Suprapubic skin (tissue), 4 donors: Measurements from ENCODE around the gene PLOD2.

Experiments used
- EP300 ChIP-seq: sonication (generic); formaldehyde crosslinking; IDR thresholded peaks from one replicate; pipeline ENCODE4 v1.6.1; 2017; ENCODE audit warnings: antibody characterized with exemption
- POLR2A ChIP-seq, 2 donors: fragments of 450-650 bp; IDR thresholded peaks; one replicate each; pipeline ENCODE4 v1.6.1; 2017; ENCODE audit warnings: antibody characterized with exemption in 2 of 2, mild to moderate bottlenecking in 2 of 2, moderate library complexity in 2 of 2
- POLR2AphosphoS5 ChIP-seq, 3 donors: sonication (generic); formaldehyde crosslinking; IDR thresholded peaks; one replicate each; pipeline ENCODE4 v1.6.1; 2017; ENCODE audit warnings: antibody characterized with exemption in 3 of 3
- TF ChIP-seq, protein P1 (sequence below), 2 donors: fragments of 200-600 bp in 1 of 2; fragments of 450-650 bp in 1 of 2; sonication (generic) in 1 of 2; IDR thresholded peaks; one replicate each; pipeline ENCODE4 v1.5.1; 2016 to 2019; ENCODE audit warnings: antibody characterized with exemption in 2 of 2, mild to moderate bottlenecking in 1 of 2, moderate library complexity in 1 of 2

DNA sequence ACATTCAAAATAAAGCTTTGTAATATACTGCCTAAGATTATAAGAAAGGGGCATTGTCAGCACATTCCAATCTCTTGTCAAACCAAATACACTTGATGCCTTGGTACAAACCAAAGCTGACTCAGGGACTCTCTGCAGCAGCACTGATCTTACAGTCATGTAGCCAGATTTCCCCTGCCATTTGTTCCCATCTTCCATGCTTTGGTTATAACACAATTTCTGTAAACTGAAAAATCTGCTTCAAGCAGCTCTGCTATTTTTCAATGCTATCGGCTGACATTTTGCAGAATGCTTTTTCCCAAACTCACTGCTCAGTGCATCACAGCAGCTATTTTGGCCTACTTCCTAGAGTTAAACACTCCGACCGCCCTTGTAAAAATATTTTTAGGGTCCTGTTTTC is 18.2 kb downstream of the PLOD2 start:
- TF ChIP-seq EP300 (no peak), POLR2A (IDR thresholded peaks at IDR 0.05) (no peak), POLR2AphosphoS5 (IDR thresholded peaks at IDR 0.05) (no peak)
- TF ChIP-seq, protein P1, sequence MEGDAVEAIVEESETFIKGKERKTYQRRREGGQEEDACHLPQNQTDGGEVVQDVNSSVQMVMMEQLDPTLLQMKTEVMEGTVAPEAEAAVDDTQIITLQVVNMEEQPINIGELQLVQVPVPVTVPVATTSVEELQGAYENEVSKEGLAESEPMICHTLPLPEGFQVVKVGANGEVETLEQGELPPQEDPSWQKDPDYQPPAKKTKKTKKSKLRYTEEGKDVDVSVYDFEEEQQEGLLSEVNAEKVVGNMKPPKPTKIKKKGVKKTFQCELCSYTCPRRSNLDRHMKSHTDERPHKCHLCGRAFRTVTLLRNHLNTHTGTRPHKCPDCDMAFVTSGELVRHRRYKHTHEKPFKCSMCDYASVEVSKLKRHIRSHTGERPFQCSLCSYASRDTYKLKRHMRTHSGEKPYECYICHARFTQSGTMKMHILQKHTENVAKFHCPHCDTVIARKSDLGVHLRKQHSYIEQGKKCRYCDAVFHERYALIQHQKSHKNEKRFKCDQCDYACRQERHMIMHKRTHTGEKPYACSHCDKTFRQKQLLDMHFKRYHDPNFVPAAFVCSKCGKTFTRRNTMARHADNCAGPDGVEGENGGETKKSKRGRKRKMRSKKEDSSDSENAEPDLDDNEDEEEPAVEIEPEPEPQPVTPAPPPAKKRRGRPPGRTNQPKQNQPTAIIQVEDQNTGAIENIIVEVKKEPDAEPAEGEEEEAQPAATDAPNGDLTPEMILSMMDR (IDR thresholded peaks at IDR 0.05) = no peak
